ENCODE data around the gene CYFIP2. TPM values are rescaled to one million over a fixed set of nuclear protein-coding genes. Genes with fewer than 3 reads are reported as not detected.

Gene CYFIP2
- polyA plus RNA-seq, 3 donors, result 114 to 135 (median 126) TPM

Other genes with a start within 250 kb of the CYFIP2 start
- 1 to 10 TPM; 2.3 to 4.2 (median 2.8) TPM for gene HAVCR1, start 207.0 kb upstream of the CYFIP2 start, polyA plus RNA-seq (ENCODE audit: insufficient read length in 3 of 3)
- 10 to 100 TPM in 2 of 3 donors, 1 to 10 TPM in 1; 8.0 to 12.1 (median 10.5) TPM for gene HAVCR2, start 157.1 kb upstream of the CYFIP2 start, polyA plus RNA-seq (ENCODE audit: insufficient read length in 3 of 3)
- gene MED7, start 123.3 kb upstream of the CYFIP2 start, polyA plus RNA-seq (ENCODE audit: insufficient read length in 3 of 3), result 10 to 100 TPM; 21.3 to 23.1 (median 21.6) TPM
- gene GARIN3, start 99.9 kb upstream of the CYFIP2 start, polyA plus RNA-seq (ENCODE audit: insufficient read length in 3 of 3), result not detected
- gene ITK, start 85.3 kb upstream of the CYFIP2 start, polyA plus RNA-seq (ENCODE audit: insufficient read length in 3 of 3), result under 1 TPM; 0.28 to 0.52 (median 0.40) TPM
- under 1 TPM; 0.17 to 0.69 (median 0.32) TPM for gene NIPAL4, start 194.1 kb downstream of the CYFIP2 start, polyA plus RNA-seq (ENCODE audit: insufficient read length in 3 of 3)